ENCODE results near the gene UGT1A7.

- TF ChIP-seq CTCF (IDR thresholded peaks at IDR 0.05; ENCODE audit: low read length) (no peak), EZH2 (IDR thresholded peaks at IDR 0.05; ENCODE audit: borderline replicate concordance, low read length) (no peak)
Measured at GRCh38 chr2:233679196-233679595, 2.5 kb upstream of the UGT1A7 start.
